Sigmoid colon (tissue), 7 donors: ENCODE measurements around the gene PRKCB. TPM values are rescaled to one million over a fixed set of nuclear protein-coding genes. Genes with fewer than 3 reads are reported as not detected.

Experiments used
- DNase-seq: peaks from one replicate; pipeline ENCODE4 v3.0.0-alpha.2; 2019
- H3K27ac ChIP-seq, 4 donors: fragments of 200-600 bp; sonication (generic); one replicate each; pipeline ENCODE4 v1.5.1; 2016 to 2019; ENCODE audit warnings: mild to moderate bottlenecking in 1 of 4
- H3K27me3 ChIP-seq, 3 donors: fragments of 200-600 bp; sonication (generic); one replicate each; pipeline ENCODE4 v1.5.1; 2019; ENCODE audit warnings: mild to moderate bottlenecking in 1 of 3
- H3K36me3 ChIP-seq, 4 donors: fragments of 200-600 bp; sonication (generic); one replicate each; pipeline ENCODE4 v1.5.1; 2016 to 2019
- H3K4me1 ChIP-seq, 4 donors: fragments of 200-600 bp; sonication (generic); one replicate each; pipeline ENCODE4 v1.5.1; 2017 to 2019
- H3K4me3 ChIP-seq, 4 donors: fragments of 200-600 bp; sonication (generic); one replicate each; pipeline ENCODE4 v1.5.1; 2017 to 2019; ENCODE audit warnings: mild to moderate bottlenecking in 2 of 4, moderate library complexity in 1 of 4
- H3K9me3 ChIP-seq, 4 donors: fragments of 200-600 bp in 3 of 4; sonication (generic) in 3 of 4; one replicate each; pipeline versions ENCODE4 v1.5.1 to v1.6.1; 2013 to 2019
- CTCF ChIP-seq, 4 experiments: fragments of 450-650 bp in 3 of 4; fragments of 200-600 bp in 1 of 4; IDR thresholded peaks; one replicate each; pipeline ENCODE4 v1.5.1; 2016 to 2019; ENCODE audit warnings: antibody characterized with exemption in 4 of 4, mild to moderate bottlenecking in 3 of 4, moderate library complexity in 2 of 4
- EP300 ChIP-seq, 4 donors: sonication (generic); formaldehyde crosslinking; IDR thresholded peaks; one replicate each; pipeline ENCODE4 v1.6.1; 2017; ENCODE audit warnings: antibody characterized with exemption in 4 of 4
- POLR2A ChIP-seq, 2 donors: fragments of 450-650 bp; IDR thresholded peaks; one replicate each; pipeline ENCODE4 v1.6.1; 2016; ENCODE audit warnings: antibody characterized with exemption in 2 of 2, mild to moderate bottlenecking in 2 of 2, moderate library complexity in 2 of 2
- POLR2AphosphoS5 ChIP-seq, 4 donors: sonication (generic); formaldehyde crosslinking; IDR thresholded peaks; one replicate each; pipeline ENCODE4 v1.6.1; 2017; ENCODE audit warnings: antibody characterized with exemption in 4 of 4
- WGBS, 2 donors: extraction: QIAGEN DNeasy Blood & Tissue Kit; methylation state at CpG; one replicate each; pipeline ENCODE4 v1.1.7; 2013; 5-methylcytosine and 5-hydroxymethylcytosine counted together
- intact Hi-C: fragments of 100-400 bp; cut with DNase I; formaldehyde crosslinking; loops from one replicate; pipeline ENCODE4 v1.15.1; 2023
- polyA plus RNA-seq, 3 donors: library from polyadenylated mRNA; stranded (reverse); fragments of 200-250 nt; gene quantifications; one replicate each; pipeline ENCODE4 v1.2.3, GENCODE V29; 2013
- total RNA-seq, 4 donors: library from RNA; depleted of rRNA; stranded (reverse); fragments of >200 nt; gene quantifications; one replicate each; pipeline ENCODE4 v1.1.0, GENCODE V29; 2016
- donor health status: healthy with polysubstance abuse.
- donor health status: Bipolar disorder and iron deficiency.
- donor health status: healthy.

PRKCB gene
- total and polyA plus RNA-seq, 7 donors = 3.0 to 43.8 (median 21.4) TPM

DNA sequence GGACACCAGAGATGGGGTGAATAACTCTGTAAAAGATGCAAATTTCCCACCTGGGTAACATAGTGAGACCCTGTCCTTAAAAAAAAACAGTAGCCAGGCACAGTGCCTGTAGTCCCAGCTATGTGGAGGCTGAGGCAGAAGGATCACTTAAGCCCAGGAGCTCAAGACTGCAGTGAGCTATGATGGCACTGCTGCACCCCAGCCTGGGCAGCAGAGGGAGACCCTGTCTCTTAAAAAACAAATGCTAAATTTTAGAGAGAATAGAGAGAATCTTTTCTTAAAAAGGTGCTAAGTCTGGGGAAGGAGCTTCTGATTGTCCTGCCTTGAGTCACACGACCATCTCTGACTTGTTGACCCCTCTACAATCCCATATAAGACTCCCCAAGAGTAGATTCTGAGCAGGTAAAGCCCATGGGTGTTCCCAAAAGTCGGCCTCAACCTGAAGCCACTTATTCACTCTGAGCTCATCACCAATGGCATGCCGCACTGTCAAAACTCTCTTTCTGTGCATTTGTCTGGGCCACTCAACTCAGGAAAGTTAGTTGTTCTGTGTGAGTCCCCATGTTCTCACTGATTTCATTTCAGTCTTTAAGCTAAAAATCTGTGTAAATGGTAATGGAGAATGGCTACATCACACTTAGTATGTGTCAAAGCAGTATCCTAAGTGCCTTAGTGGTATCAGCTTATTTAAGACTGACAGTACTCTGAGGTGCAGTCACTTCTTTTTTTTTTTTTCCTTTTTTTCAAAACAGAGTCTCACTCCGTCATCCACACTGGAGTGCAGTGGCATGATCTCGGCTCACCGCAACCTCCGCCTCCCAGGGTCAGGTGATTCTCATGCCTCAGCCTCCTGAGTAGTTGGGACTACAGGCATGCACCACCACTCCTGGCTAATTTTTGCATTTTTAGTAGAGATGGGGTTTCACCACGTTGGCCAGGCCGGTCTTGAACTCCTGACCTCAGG lies 41.6 kb downstream of the PRKCB start:
- WGBS, 2 donors = 81 to 82% methylated on average over 9 of the region's 9 CpGs
- Histone ChIP-seq H3K27ac (peak overlapping the region in 2 of 4 donors; percentile 41 to 70), H3K27me3 (no peaks in the 10 kb centered on the region), H3K36me3 (no peaks in the 10 kb centered on the region), H3K9me3 (no peaks in the 10 kb centered on the region), H3K4me3 (no peak overlapping the region), H3K4me1 (peaks cover 0 to 28% (median 16%) of the 10 kb centered on the region in 4 donors)
- TF ChIP-seq EP300 (IDR thresholded peaks at IDR 0.05) (no peak), POLR2AphosphoS5 (IDR thresholded peaks at IDR 0.05) (no peak), POLR2A (IDR thresholded peaks at IDR 0.05) (no peak), CTCF (IDR thresholded peaks at IDR 0.05) (no peak)
- intact Hi-C loops = no loop called here
- no peak for DNase-seq

DNA sequence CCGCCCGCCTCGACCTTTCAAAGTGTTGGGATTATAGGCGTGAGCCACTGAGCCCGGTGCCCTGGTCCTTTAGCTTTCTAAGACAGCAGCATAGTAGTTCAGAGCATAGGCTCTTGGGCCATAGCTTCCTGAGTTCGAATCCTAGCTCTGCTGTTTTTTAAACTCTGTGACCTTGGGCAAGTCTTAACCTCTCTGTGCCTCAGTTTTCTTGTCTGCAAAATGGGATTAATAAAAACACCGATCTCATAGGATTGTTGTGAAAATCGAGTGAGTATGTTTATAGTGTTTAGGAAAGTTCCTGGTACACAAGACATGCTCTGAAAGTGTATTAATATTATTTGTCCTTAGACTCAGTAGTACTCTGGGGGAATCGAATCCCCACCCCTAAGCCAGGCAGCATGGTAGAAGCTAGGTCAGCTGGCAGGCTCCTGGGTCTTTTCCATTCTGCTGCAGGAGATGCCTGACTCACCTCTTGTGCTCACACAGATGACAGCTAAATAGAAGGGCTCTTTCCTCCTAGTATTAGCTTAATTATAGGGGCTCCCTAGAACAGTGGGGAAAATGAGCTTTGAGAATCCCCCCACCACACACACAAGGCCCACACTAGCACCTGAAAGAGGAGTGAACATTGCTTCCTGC lies 44.1 kb downstream of the PRKCB start:
- no peaks in the 10 kb centered on the region for H3K27me3 ChIP-seq
- H3K9me3 ChIP-seq = no peaks in the 10 kb centered on the region
- 92 to 93% methylated on average over 9 of the region's 9 CpGs for WGBS, 2 donors
- H3K4me3 ChIP-seq = no peak overlapping the region
- TF ChIP-seq EP300 (IDR thresholded peaks at IDR 0.05) (no peak), CTCF (IDR thresholded peaks at IDR 0.05) (no peak), POLR2A (IDR thresholded peaks at IDR 0.05) (no peak), POLR2AphosphoS5 (IDR thresholded peaks at IDR 0.05) (no peak)
- peaks cover 0 to 28% (median 16%) of the 10 kb centered on the region in 4 donors for H3K4me1 ChIP-seq
- H3K27ac ChIP-seq = peak overlapping the region in 2 of 4 donors; percentile 60 to 70
- H3K36me3 ChIP-seq = no peaks in the 10 kb centered on the region
- intact Hi-C loops = no loop called here
- no peak for DNase-seq

- H3K27me3 ChIP-seq = no peaks in the 10 kb centered on the region
- no peak for DNase-seq
- intact Hi-C loops = no loop called here
- no peaks in the 10 kb centered on the region for H3K36me3 ChIP-seq
- H3K9me3 ChIP-seq = no peaks in the 10 kb centered on the region
- no peak overlapping the region for H3K4me3 ChIP-seq
- no peak overlapping the region for H3K27ac ChIP-seq
- TF ChIP-seq POLR2A (IDR thresholded peaks at IDR 0.05) = no peak
- no peak for TF ChIP-seq POLR2AphosphoS5 (IDR thresholded peaks at IDR 0.05)
- no peak for TF ChIP-seq EP300 (IDR thresholded peaks at IDR 0.05)
- no peak for TF ChIP-seq CTCF (IDR thresholded peaks at IDR 0.05)
- WGBS, 2 donors = 64 to 90% methylated on average over 2 of the region's 2 CpGs
- no peaks in the 10 kb centered on the region for H3K4me1 ChIP-seq
Measured at GRCh38 chr16:23889189-23889588, 53.4 kb downstream of the PRKCB start.

DNA sequence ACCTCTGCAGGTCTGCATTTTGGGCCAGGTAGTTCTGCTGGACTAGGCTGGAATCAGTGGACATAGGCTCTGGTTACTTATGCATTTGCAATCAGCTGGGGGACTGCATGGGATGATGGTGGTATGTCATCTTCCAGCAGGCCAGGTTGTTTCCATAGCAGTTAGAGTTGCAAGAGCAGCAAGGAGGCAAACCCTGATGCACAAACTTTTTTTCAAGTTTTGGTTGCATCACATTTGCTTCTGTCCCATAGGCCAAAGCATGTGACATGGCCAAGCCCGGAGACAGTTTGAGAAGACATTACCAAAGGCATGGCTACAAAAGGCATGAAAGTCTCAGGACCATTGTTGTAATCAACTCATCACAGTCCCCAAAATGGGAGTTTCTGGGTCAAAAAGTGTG lies 58.2 kb downstream of the PRKCB start:
- no peak for DNase-seq
- H3K27ac ChIP-seq = no peak overlapping the region
- no peaks in the 10 kb centered on the region for H3K9me3 ChIP-seq
- 85 to 99% methylated on average over 1 of the region's 1 CpG for WGBS, 2 donors
- H3K27me3 ChIP-seq = no peaks in the 10 kb centered on the region
- no peaks in the 10 kb centered on the region for H3K36me3 ChIP-seq
- TF ChIP-seq POLR2AphosphoS5 (IDR thresholded peaks at IDR 0.05) (no peak), CTCF (IDR thresholded peaks at IDR 0.05) (no peak), POLR2A (IDR thresholded peaks at IDR 0.05) (no peak), EP300 (IDR thresholded peaks at IDR 0.05) (no peak)
- H3K4me3 ChIP-seq = no peak overlapping the region
- peaks cover 0 to under 1% (median 0%) of the 10 kb centered on the region in 4 donors for H3K4me1 ChIP-seq
- intact Hi-C loops = no loop called here
